Measurements from ENCODE around the gene SETBP1.
A peak's percentile ranks its signal among the peaks of the same experiment; 100 is the strongest.

SETBP1 gene

DNA sequence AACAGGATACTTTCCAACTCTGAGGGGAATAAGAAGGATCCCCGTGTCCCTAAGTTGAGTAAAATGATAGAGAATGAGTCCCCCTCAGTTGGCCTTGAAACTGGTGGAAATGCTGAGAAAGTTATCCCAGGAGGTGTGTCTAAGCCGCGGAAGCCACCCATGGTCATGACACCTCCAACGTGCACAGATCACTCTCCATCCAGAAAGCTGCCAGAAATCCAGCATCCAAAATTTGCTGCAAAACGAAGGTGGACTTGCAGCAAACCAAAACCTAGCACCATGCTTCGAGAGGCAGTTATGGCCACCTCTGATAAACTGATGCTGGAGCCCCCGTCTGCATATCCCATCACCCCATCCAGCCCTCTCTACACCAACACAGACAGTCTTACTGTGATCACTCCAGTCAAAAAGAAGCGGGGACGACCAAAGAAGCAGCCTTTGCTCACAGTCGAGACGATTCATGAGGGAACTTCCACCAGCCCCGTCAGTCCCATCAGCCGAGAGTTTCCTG lies 270.1 kb downstream of the SETBP1 start:
- no peak for DNase-seq

DNA sequence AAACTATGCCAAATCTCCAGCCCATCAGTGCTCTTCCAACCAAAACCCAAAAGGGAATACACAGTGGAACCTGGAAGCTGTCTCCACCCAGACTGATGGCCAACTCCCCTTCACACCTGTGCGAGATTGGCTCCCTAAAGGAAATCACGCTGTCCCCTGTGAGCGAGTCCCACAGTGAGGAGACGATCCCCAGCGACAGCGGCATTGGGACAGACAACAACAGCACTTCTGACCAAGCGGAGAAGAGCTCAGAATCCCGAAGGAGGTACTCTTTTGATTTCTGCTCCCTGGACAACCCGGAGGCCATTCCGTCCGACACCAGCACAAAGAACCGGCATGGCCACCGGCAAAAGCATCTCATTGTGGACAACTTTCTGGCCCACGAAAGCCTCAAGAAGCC lies 271.1 kb downstream of the SETBP1 start:
- DNase-seq = no peak

DNA sequence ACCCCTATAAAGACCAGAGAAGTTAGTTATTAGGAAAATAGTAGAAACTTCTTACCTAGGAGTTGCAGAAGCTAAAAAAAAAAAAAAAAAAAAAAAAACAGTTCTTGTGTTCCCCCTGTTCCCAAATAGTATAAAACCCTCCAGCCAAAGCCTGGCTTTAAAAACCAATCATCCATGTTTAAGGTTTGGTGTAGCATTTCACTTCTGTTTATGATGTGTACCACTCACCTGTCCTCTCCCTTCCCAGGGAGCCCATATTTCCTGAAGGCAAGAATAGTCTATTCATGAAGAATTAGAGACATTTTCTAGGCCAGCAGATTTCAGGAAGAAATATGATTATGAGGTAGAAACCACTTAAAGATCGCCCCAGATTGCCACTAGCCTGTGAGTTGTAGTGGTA lies 273.6 kb downstream of the SETBP1 start:
- DNase-seq = no peak

DNA sequence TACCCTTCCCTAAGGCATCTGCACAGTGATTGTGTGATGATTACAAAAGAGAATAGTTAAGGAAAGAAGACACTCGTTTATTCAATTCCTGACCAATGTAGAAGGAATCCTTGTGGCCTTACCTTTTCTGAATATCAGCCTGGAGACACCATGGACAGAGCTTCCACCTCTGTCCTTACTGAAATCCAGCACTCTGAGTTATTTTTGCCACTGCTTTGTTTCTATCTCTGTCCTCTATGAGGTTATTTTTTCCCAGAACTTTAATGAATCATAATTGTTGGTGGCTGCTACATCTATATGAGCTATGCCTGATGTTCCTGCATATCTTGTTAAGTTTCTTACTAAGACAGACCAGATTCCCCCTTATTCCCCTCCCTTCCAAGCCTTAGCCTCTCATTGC lies 275.1 kb downstream of the SETBP1 start:
- DNase-seq = no peak

DNA sequence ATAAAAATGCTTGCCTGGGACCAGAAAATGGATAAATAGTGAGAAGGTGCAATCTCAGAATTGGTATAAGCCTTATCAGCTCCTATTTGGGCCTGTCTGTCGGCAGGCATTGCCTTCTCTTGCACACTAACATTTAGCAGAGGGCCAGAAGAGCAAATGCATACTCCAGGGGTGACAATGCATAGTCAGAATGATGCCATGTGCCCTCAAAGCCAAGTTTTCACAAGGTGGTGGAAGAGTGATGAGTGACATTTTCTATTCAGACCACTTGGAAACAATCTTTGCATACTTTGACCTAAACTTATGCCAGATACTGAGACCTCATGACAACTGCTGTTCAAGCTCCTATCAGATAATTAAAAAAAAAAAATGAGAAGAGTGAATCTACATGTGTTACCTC lies 276.3 kb downstream of the SETBP1 start:
- no peak for DNase-seq

DNA sequence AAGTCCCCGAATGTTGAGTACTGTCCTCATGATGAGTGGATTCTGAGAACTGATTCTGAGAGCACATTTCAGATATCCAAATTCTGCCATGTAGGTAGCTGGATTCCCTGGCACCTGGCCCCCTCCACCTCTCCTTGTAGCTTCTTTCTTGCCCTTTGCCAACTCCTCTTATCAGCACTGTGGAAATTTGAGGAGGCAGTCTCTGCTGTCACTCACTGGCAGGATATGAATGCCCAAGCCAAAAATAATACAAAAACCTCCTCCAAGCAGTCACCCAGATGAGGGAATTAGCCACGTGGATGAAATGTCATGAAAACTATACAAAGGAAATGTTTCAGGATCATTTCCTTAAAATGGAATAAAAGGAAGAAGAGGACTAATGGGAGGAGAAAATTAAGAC lies 276.8 kb downstream of the SETBP1 start:
- DNase-seq = no peak

DNA sequence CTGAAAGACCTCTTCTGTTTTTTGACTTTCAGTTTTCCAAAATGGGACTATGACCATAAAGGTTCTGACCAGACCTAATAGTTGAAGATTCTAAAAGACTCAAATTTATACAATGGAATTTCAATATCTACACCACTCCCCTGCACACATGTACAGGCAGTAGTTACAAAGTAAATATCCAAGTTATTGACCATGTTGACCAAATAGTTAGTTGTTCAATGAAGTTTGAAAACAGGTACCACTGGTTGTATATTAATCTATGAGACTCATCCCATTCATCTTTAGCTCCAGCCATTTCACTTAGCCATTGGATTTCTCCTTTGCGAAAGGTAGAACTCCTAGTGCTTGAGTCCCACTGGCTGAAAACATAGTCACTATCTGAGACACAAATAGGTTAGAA lies 277.4 kb downstream of the SETBP1 start:
- DNase-seq = no peak

DNA sequence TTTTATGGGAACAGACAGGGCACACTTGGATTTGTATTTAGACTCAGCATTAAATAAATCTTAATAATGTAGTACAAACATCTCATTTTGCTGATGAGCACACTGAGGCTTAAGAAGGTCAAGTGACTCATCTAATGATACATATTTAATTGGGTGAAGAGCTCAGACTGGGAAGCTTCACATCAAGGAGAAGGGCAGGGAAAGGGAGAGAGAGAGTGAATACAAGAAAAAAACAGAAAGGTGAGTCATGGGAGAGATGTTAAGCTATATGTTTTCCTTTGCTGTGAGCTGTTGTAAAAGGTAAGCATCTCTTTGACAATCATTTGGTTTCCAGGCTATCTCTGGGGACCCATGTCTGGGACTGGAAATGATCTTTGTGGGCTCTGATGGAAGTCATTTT lies 277.8 kb downstream of the SETBP1 start:
- no peak for DNase-seq

DNA sequence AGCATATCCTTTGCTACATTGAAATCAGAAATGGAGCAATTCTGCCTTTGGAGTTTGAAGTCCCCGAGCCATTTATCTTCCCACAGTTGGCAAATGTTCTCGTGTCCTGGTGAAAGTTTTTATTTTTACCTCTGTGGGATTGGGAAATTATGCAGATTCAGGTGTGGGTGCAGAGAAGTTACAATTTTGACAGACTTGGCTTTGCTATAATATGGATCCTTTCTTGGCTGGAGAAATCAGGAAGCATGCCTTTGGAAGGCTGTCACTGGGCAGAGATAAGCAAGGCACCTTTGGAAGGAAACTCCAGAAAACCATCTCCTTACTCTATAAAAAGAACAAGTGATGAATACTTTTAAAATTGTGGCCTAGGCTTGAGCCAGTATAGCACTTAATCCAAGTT lies 278.3 kb downstream of the SETBP1 start:
- DNase-seq = no peak

DNA sequence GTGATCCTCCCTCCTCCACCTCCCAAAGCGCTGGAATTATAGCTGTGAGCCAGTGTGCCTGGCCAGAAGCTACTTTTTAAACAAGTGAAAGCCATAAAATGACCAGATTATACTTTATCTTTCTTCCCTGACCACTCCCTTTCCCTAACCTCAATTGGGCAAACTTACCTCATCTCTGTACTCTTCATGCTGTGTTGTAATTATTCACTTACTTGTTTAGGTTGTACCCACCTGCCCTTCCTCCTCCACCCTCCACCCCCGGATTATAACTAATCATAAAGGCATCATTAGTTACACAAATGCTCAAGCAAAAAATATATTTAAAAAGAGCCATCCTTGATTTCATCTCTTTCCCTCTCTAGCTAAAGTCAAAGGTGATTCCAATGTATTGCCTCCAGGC lies 279.9 kb downstream of the SETBP1 start:
- DNase-seq = no peak

DNA sequence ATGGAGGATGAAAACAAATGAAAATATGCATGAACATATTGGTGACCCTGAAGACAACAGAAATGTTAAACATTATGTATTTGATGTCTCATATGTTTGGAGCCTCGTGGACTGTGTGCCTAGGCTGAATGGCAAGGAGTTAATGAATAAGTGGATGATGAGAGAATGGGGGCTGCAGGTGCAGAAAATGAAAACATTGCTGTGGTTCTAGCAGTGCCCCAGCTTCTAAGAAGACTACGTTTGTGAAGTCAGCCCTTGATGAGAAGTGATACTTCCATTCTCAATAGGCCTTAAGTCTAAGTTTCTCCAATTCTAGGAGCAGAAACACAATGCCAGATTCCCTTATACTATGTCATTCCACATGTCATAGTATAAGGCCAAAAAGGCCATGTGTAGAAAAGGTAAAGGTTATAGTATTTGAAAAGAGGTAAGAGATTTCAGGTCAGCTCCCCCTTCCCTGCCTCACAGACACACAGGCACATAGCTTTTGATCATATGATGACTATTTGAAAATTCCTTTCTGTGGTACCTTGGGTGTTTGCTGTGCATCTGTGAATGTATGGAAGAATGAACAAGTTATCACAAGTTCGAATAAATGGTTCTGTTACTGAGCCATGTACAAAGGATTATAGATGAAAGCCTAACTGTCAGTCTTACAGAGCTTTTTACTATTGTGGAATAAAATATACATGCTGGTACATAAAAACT lies 280.8 kb downstream of the SETBP1 start:
- DNase-seq = no peak

DNA sequence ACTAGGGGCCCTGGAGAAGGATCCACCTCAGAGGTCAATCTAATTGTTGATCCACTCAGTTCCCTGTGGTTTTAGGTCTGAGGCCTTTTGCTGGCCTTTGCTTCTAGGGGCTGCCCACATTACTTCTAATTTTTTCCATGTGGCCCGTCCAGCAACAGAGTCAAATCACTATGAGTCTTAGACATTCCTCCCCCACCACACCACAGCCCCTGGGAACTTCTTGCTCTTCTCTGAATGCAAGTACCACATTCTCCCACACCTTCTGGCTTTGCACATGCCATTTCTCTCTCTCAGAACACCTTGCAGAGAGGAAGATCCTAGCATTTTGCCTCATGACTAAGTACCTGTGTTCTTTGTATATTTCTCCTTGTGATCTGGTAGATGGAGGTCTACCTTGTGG lies 286.9 kb downstream of the SETBP1 start:
- no peak for DNase-seq

DNA sequence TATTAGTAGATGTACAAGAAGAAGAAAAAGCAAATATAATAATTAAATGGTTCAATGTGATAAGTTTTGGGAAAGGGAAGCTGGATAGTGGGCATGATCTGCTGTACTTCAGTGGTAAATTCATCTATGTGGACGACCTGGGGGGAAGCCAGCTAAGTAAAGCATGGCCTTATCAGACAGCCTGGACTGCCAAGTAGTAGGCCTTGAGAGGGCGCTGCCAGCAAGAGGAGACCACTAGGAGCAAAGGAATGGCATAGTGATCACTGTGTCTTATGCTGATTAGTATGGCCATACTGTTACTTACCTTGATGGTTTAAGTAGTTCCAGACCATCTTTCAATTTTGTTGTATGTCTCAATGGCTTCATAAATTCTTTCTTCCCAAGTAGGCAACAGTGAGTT lies 287.6 kb downstream of the SETBP1 start:
- no peak for DNase-seq

DNA sequence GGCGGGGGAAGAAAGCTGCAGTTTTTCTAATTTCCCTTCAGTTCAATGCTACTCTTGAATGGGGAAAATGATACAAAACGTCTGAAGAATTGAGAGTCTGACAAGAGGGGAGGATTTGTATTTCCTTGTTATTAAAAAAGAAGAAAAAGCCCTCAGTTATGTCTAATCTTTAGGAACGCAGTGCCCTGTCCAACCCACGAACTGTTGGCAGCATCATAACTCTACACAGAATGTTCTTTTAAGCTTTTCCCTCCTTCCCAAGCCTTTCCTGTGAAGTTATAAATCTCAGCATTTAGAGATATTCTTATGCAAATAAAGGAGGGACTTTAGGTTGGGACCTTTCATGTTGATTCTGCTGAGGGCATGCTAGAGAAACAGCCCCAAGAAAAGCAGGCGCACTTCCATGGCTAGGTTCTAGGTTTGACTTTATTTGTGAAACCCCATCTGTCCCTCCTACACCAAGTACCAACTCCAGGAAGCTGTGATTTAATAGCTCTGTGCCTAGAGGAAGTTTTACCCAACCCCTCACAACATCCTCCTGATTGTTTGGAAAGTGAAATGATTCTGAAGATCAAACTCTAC lies 288.6 kb downstream of the SETBP1 start:
- no peak for DNase-seq

DNA sequence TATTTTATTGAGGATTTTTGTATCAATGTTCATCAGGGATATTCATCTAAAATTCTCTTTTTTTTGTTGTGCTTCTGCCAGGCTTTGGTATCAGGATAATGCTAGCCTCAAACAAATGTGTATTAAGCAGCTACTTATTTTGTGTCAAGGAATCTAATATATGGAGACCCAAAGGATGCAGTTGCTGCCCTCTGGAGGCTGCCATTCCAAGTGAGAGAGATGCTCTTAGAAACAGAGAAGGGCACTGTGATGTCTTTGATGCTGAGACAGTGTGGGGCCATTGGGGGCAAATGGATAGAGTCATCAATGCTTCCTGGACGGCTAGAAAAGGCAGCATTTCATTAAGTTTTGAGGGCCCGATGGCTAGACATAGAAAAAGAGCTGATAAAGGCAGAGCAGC lies 292.6 kb downstream of the SETBP1 start:
- no peak for DNase-seq

DNA sequence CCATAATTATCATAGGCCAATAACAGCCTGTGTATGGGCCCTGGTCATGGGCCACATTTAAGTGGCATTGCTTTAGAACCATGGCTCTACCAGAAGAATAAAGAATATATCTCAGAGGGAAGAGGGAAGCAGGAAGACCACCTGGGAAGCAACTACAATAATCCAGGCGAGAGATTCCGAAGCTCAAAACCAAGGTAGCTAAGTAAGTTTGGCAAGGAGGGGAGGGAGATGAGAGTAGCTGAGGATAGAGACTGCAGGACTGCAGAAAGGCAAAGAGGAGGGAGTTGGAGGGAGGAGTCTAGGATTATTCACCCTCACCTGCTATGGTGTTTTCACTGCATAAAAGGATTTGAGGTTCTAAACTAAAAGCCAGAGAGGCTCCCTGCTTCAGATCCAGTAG lies 293.5 kb downstream of the SETBP1 start:
- DNase-seq = no peak

DNA sequence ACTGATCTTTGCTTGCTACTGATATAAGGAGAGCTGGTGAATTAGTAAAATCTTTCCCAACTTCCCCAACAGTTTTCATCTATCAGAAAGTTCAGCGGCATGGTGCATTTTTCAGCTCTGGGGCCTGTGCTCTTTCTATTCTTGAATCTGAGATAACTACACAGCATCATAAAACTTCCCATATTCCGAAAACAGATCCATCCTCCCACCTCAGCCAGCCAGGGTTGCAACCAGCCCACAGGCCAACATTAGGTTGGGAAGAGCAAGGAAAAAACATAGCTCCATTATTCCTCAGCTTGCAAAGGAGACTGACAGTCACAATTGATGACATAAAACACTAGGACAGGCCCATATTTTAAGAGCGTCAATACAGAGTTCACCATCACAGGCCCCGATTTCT lies 297.2 kb downstream of the SETBP1 start:
- DNase-seq = no peak

DNA sequence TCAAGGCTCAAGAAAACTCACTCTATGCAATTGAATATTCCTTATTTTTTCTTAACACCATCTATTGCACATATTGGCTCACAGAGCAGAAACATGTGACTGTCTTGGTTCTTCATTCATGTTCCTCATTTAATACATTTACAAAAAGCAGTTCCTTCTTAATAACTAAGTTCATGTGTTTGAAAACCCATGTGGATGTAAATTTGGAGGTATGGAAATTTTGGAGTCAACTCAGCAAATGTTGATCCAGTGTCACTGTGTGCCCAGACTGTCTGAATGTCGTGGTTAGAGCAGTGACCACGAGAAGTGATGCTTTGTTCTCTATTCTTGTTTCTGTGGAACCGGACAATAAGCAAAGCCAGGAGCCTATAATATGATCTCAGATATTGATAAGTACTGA lies 299.1 kb downstream of the SETBP1 start:
- peak; percentile 68 to 82 for DNase-seq

DNA sequence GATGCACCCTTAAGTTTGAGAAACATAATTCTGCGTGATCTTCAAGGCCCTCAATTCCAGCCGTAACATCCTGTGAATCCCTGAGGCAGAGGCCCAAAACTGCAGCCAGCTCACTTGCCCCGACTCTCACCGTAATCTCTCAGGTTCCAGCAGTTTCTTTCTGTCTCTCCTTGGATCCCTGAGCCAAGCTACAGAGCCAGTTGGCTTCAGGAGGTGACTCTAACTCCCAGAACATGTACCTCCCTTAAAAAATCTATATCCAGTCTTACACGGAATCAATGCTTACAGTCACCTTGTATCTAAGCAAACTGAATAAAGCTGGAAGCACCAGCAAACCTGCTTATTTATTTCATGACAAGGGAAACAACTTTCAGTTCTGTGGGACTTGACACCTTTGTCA lies 300.4 kb downstream of the SETBP1 start:
- DNase-seq = no peak

DNA sequence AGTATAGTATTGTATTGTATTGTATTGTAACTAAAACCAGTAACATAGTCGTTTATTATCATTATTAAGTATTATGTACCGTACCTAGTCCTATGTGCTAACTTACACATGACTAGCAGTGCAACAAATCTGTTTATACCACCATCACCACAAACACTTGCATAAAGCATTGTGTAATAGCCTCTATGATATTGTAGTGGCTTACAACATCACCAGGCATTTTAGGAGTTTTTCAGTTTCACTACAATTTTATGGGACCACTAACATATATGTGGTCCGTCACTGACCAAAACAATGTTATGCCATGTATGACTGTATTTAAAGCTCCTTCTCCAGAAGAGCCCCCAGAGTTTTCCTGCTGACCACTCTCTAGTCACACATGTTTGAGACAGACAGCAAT lies 306.2 kb downstream of the SETBP1 start:
- peak; percentile 53 to 54 for DNase-seq

DNA sequence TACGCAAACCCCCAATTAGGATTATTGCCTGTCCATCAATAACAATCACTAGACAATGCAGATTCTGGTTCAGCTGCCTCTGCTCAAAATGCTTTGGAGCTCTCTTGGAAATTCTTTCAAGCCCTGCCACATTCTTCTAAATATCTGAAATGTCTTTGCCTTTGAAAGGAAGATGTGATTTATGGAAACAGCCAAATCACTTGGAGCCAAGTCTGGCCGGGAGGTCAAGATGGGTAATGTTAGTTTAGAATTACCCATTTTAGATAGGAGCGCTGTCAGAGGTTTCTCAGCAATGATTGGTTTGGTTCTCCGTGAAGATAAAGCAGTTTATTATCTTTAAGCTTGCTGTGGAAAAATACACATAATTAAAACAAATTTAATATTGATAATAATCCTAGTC lies 306.7 kb downstream of the SETBP1 start:
- DNase-seq = no peak

DNA sequence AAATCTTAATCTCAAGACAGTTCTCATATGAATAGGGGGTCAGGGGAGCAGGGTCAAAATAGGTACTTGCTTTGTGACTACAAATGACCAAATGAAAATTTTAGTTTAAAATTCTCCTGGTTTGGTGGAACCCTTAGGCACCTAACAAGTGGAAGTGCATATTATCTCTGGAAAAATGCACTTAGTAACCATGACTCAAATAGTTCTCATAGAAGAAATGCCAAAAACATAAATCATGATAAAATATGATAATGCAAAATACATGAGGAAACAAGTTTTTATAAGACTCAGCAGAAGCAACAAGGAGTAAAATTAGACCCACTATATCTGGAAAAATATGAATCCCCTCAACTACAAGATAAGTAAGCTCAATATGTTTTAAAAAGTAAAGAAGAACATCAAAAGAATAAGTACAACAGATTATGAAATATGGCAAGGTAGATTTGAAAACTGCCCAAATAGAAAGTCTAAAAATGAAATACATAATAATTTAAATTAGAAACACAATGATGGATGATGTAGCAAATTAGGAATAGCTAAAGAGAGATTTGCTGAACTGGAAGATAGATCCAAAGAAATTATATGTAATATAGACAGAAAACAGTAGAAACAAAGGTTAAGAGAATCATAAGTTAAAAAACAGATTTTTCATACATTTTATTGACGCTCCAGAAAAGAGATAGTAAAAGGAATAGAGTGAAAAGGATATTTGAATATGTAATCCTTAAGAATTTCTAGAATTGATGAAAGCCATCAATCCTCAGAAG lies 308.3 kb downstream of the SETBP1 start:
- no peak for DNase-seq

DNA sequence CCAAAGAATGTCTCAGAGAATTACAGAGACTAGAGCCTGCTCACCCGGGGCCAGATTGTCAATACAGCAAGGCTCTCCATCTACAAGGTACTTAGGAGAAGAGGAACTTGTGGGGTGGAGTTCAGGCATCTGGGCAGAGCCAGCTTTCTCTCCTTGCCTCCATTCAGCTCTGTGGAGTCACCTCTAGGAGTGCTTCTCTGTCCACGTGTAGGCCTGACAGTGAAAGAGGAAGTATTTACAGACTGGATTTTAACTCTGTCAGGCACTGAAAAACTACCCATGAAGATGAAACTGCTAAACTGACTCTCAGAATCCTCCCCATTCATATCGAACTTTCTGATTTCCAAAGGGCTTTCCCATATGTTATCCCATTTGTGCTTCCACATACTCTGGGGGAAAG lies 315.6 kb downstream of the SETBP1 start:
- peak; percentile 9 to 15 for DNase-seq

DNA sequence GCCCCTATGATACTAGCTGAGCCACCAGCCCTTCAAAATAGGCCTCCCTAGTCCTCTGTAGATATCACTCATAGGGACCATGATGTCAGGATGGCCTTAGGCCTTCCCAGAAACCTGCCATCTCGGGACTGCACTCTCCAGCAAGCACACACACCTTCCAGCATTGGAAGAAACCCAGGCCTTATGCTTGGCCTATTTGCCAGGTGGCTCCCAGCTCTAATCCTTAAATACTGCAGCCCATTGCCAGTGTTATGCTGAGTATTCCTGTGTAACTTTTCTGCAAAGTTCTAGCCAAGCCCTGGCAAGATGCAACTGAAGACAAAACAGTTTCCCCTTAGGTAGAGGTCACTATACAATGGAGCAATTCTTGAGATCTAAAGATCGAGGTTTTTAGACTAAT lies 316.5 kb downstream of the SETBP1 start:
- no peak for DNase-seq

Measured in inflammatory macrophage treated with lipopolysaccharide for 1 hour (primary cell).